Body of pancreas (tissue), 4 donors: ENCODE data around the gene FGF12. TPM values are rescaled to one million over a fixed set of nuclear protein-coding genes. Genes with fewer than 3 reads are reported as not detected.

ENCODE experiments used
- ATAC-seq: fragments of 150-250 bp; one replicate; pipeline ENCODE4 v1.9.1; 2016
- DNase-seq, 4 donors: peaks; one replicate each; pipeline ENCODE4 v3.0.0-alpha.2; 2019
- H3K27ac ChIP-seq, 4 donors: fragments of 200-600 bp; sonication (generic); 1 replicate in 3 of 4; 2 replicates in 1 of 4; pipeline versions ENCODE4 v1.5.1 to v1.6.1; 2016 to 2019; ENCODE audit warnings: mild to moderate bottlenecking in 1 of 4, mixed read lengths in 1 of 4, moderate library complexity in 1 of 4
- H3K27me3 ChIP-seq, 2 donors: fragments of 200-600 bp; sonication (generic); one replicate each; pipeline ENCODE4 v1.6.0; 2016; ENCODE audit warnings: mild to moderate bottlenecking in 1 of 2
- H3K36me3 ChIP-seq, 2 donors: fragments of 200-600 bp; sonication (generic); replicated peaks in 1 of 2; 2 replicates each; pipeline ENCODE4 v1.5.1; 2016; ENCODE audit warnings: low read depth in 2 of 2; ENCODE audit not compliant: insufficient read depth in 1 of 2
- H3K4me1 ChIP-seq: fragments of 200-600 bp; sonication (generic); one replicate; pipeline ENCODE4 v1.6.0; 2016
- H3K4me3 ChIP-seq, 2 donors: fragments of 200-600 bp; sonication (generic); 1 replicate in 1 of 2; 2 replicates in 1 of 2; pipeline ENCODE4 v1.5.1; 2016 to 2019
- H3K9me3 ChIP-seq, 3 donors: fragments of 200-600 bp; sonication (generic); 1 replicate in 2 of 3; 2 replicates in 1 of 3; pipeline ENCODE4 v1.5.1; 2016
- CTCF ChIP-seq, 7 experiments: fragments of 450-650 bp in 4 of 7; fragments of 200-600 bp in 3 of 7; sonication (generic) in 3 of 7; IDR thresholded peaks; one replicate each; pipeline ENCODE4 v1.5.1; 2016 to 2019; ENCODE audit warnings: antibody characterized with exemption in 7 of 7
- POLR2A ChIP-seq, 3 donors: fragments of 450-650 bp; IDR thresholded peaks; one replicate each; pipeline ENCODE4 v1.6.1; 2016; ENCODE audit warnings: antibody characterized with exemption in 3 of 3, mild to moderate bottlenecking in 2 of 3
- WGBS, 2 donors: methylation state at CpG; one replicate each; pipeline ENCODE4 v1.1.5; 2017; 5-methylcytosine and 5-hydroxymethylcytosine counted together
- intact Hi-C: fragments of 100-400 bp; cut with DNase I; formaldehyde crosslinking; loops from one replicate; pipeline ENCODE4 v1.15.1; 2023
- total RNA-seq, 2 donors: library from RNA; depleted of rRNA; stranded (reverse); fragments of >200 nt; gene quantifications; one replicate each; pipeline ENCODE4 v1.1.0, GENCODE V29; 2016

Gene FGF12
- total RNA-seq, 2 donors from 2014 or later = 0.99 to 2.3 TPM

- Histone ChIP-seq H3K9me3 (no peaks in the 10 kb centered on the region), H3K4me3 (no peak overlapping the region), H3K27ac (no peak overlapping the region), H3K36me3 (no peaks in the 10 kb centered on the region), H3K4me1 (no peaks in the 10 kb centered on the region), H3K27me3 (no peaks in the 10 kb centered on the region)
- DNase-seq = no peak
- intact Hi-C loops = no loop called here
- ATAC-seq = no peak
- TF ChIP-seq CTCF (IDR thresholded peaks at IDR 0.05) (no peak), POLR2A (IDR thresholded peaks at IDR 0.05) (no peak)
These were observed 559.1 kb downstream of the FGF12 start for GRCh38 chr3:192168202-192168601.

- WGBS, 2 donors = 59% methylated on average over 2 of the region's 2 CpGs
These were observed 561.8 kb downstream of the FGF12 start for GRCh38 chr3:192165552-192165951.

GRCh38 chr3:192161661-192162060, 565.7 kb downstream of the FGF12 start:
- Histone ChIP-seq H3K4me3 (no peak overlapping the region), H3K27me3 (no peaks in the 10 kb centered on the region), H3K9me3 (no peaks in the 10 kb centered on the region), H3K27ac (no peak overlapping the region), H3K4me1 (no peaks in the 10 kb centered on the region), H3K36me3 (no peaks in the 10 kb centered on the region)
- ATAC-seq = no peak
- 77% methylated on average over 1 of the region's 1 CpG for WGBS, 2 donors
- no peak for DNase-seq
- TF ChIP-seq POLR2A (IDR thresholded peaks at IDR 0.05) (no peak), CTCF (IDR thresholded peaks at IDR 0.05) (no peak)
- intact Hi-C loops = no loop called here

More at GRCh38 chr3:192165552-192165951, 561.8 kb downstream of the FGF12 start:
- no peak for ATAC-seq
- H3K9me3 ChIP-seq = no peaks in the 10 kb centered on the region
- TF ChIP-seq POLR2A (IDR thresholded peaks at IDR 0.05) (no peak), CTCF (IDR thresholded peaks at IDR 0.05) (no peak)
- no peak overlapping the region for H3K4me3 ChIP-seq
- DNase-seq = no peak
- H3K27me3 ChIP-seq = no peaks in the 10 kb centered on the region
- H3K4me1 ChIP-seq = no peaks in the 10 kb centered on the region
- no peaks in the 10 kb centered on the region for H3K36me3 ChIP-seq
- intact Hi-C loops = no loop called here
- H3K27ac ChIP-seq = no peak overlapping the region

- H3K27ac ChIP-seq = no peak overlapping the region
- no peak for TF ChIP-seq POLR2A (IDR thresholded peaks at IDR 0.05)
- no peak for TF ChIP-seq CTCF (IDR thresholded peaks at IDR 0.05)
- H3K4me3 ChIP-seq = no peak overlapping the region
- H3K36me3 ChIP-seq = no peaks in the 10 kb centered on the region
- WGBS, 2 donors = 50 to 53% methylated on average over 1 of the region's 1 CpG
- no peak for ATAC-seq
- no peak for DNase-seq
- intact Hi-C loops = no loop called here
- H3K27me3 ChIP-seq = no peaks in the 10 kb centered on the region
- H3K4me1 ChIP-seq = peaks cover 4% of the 10 kb centered on the region
- H3K9me3 ChIP-seq = no peaks in the 10 kb centered on the region
These were observed 571.0 kb downstream of the FGF12 start for GRCh38 chr3:192156382-192156781.

GRCh38 chr3:192155194-192155593, 572.1 kb downstream of the FGF12 start:
- H3K27me3 ChIP-seq = no peaks in the 10 kb centered on the region
- intact Hi-C loops = no loop called here
- 25% methylated on average over 9 of the region's 9 CpGs for WGBS, 2 donors

More at GRCh38 chr3:192155194-192155593, 572.1 kb downstream of the FGF12 start:
- no peak for ATAC-seq
- Histone ChIP-seq H3K9me3 (no peaks in the 10 kb centered on the region), H3K27ac (no peak overlapping the region), H3K4me1 (peaks cover 4% of the 10 kb centered on the region), H3K4me3 (no peak overlapping the region), H3K36me3 (no peaks in the 10 kb centered on the region)
- TF ChIP-seq CTCF (IDR thresholded peaks at IDR 0.05) (no peak), POLR2A (IDR thresholded peaks at IDR 0.05) (no peak)
- no peak for DNase-seq
